Measurements from ENCODE around the gene ST7L. TPM values are rescaled to one million over a fixed set of nuclear protein-coding genes. Genes with fewer than 3 reads are reported as not detected.

The ST7L gene
- total and polyA plus RNA-seq, 2 donors (not counting 1 experiment from before 2014, with no cell fraction given), result 14.6 to 18.0 TPM

DNA sequence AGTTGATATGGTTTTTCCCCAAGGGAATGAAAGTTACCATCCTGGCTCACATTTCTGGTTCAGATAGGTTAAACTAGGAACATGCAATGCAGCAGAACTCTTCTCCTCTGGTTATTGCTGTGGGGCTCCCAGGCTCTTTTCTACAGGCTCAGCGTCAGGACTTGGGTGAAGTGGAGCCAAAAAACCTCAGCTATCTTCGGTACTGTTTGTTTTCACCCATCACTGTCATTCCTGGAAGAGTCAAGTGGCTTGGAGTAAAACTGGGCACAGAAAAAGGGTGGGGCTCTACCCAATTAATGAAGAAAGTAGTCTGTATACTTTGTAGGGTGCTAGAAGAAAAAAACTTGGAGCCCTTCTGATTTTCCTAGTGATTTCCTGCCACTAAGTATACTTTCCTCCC lies 100.8 kb downstream of the ST7L start:
- H3K9ac ChIP-seq (ENCODE audit: insufficient read depth, low read length), result no peak overlapping the region
- H3K36me3 ChIP-seq (ENCODE audit: control insufficient read depth, insufficient read depth, low read length), result no peaks in the 10 kb centered on the region
- TF ChIP-seq EZH2 (IDR thresholded peaks at IDR 0.05; ENCODE audit: low read length, missing control alignments), result no peak
- TF ChIP-seq, protein P1, sequence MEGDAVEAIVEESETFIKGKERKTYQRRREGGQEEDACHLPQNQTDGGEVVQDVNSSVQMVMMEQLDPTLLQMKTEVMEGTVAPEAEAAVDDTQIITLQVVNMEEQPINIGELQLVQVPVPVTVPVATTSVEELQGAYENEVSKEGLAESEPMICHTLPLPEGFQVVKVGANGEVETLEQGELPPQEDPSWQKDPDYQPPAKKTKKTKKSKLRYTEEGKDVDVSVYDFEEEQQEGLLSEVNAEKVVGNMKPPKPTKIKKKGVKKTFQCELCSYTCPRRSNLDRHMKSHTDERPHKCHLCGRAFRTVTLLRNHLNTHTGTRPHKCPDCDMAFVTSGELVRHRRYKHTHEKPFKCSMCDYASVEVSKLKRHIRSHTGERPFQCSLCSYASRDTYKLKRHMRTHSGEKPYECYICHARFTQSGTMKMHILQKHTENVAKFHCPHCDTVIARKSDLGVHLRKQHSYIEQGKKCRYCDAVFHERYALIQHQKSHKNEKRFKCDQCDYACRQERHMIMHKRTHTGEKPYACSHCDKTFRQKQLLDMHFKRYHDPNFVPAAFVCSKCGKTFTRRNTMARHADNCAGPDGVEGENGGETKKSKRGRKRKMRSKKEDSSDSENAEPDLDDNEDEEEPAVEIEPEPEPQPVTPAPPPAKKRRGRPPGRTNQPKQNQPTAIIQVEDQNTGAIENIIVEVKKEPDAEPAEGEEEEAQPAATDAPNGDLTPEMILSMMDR (conservative IDR thresholded peaks at IDR 0.05 in 1 of 2, IDR thresholded peaks at IDR 0.05 in 1 of 2; ENCODE audit: low read depth in 1 of 2, low read length in 2 of 2), result no peak
- no peak overlapping the region for H2AFZ ChIP-seq (ENCODE audit: low read length)
- DNase-seq (ENCODE audit: low read depth in 2 of 2), result no peak
- no peaks in the 10 kb centered on the region for H3K79me2 ChIP-seq (ENCODE audit: control insufficient read depth, insufficient read depth, low read length)
- H3K27me3 ChIP-seq (ENCODE audit: control insufficient read depth, insufficient read depth, low read length), result no peaks in the 10 kb centered on the region
- H4K20me1 ChIP-seq (ENCODE audit: control insufficient read depth, extremely low read depth, insufficient read depth, low read length), result no peaks in the 10 kb centered on the region
- H3K4me1 ChIP-seq (ENCODE audit: control insufficient read depth, extremely low read depth, insufficient read depth, low read length), result peaks cover 20% of the 10 kb centered on the region
- H3K4me2 ChIP-seq (ENCODE audit: extremely low read depth, insufficient read depth, low read length), result no peak overlapping the region
- H3K4me3 ChIP-seq (replicated peaks in 1 of 4; ENCODE audit: control extremely low read depth in 1 of 4, insufficient read depth in 1 of 4, low read depth in 3 of 4, low read length in 4 of 4), result no peak overlapping the region
- H3K9me3 ChIP-seq (ENCODE audit: control insufficient read depth, insufficient read depth, low read depth, low read length), result no peaks in the 10 kb centered on the region
- no peak overlapping the region for H3K27ac ChIP-seq (ENCODE audit: insufficient read depth, low read length)

GRCh38 chr1:112517646-112518045 lies 101.3 kb downstream of the ST7L start:
- Histone ChIP-seq H4K20me1 (ENCODE audit: control insufficient read depth, extremely low read depth, insufficient read depth, low read length) (no peaks in the 10 kb centered on the region), H3K4me1 (ENCODE audit: control insufficient read depth, extremely low read depth, insufficient read depth, low read length) (peaks cover 17% of the 10 kb centered on the region), H3K27me3 (ENCODE audit: control insufficient read depth, insufficient read depth, low read length) (no peaks in the 10 kb centered on the region), H2AFZ (ENCODE audit: low read length) (no peak overlapping the region), H3K4me2 (ENCODE audit: extremely low read depth, insufficient read depth, low read length) (no peak overlapping the region), H3K36me3 (ENCODE audit: control insufficient read depth, insufficient read depth, low read length) (no peaks in the 10 kb centered on the region), H3K4me3 (replicated peaks in 1 of 4; ENCODE audit: control extremely low read depth in 1 of 4, insufficient read depth in 1 of 4, low read depth in 3 of 4, low read length in 4 of 4) (no peak overlapping the region), H3K9me3 (ENCODE audit: control insufficient read depth, insufficient read depth, low read depth, low read length) (no peaks in the 10 kb centered on the region), H3K27ac (ENCODE audit: insufficient read depth, low read length) (no peak overlapping the region), H3K9ac (ENCODE audit: insufficient read depth, low read length) (no peak overlapping the region), H3K79me2 (ENCODE audit: control insufficient read depth, insufficient read depth, low read length) (no peaks in the 10 kb centered on the region)
- TF ChIP-seq EZH2 (IDR thresholded peaks at IDR 0.05; ENCODE audit: low read length, missing control alignments), result no peak
- TF ChIP-seq, protein P1 (conservative IDR thresholded peaks at IDR 0.05 in 1 of 2, IDR thresholded peaks at IDR 0.05 in 1 of 2; ENCODE audit: low read depth in 1 of 2, low read length in 2 of 2), result no peak
- no peak for DNase-seq (ENCODE audit: low read depth in 2 of 2)

DNA sequence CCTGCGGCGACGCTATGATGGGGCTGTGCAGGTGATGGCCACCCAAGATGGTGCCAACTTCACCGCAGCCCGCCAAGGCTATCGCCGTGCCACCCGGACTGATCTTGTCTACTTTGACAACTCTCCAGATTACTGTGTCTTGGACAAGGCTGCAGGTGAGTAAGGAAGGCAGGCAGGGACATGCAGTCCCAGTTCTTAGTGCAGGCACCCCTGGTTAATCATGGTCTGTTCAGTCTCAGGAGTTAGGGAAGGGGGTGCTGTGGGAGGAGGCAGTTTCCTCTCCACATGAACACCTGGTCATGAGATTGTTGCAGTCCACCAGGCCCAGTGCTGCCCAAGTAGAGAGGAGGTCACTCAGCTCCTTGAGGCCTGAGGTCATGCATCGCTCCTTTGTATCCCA lies 101.7 kb downstream of the ST7L start:
- Histone ChIP-seq H3K79me2 (ENCODE audit: control insufficient read depth, insufficient read depth, low read length) (no peaks in the 10 kb centered on the region), H3K9me3 (ENCODE audit: control insufficient read depth, insufficient read depth, low read depth, low read length) (no peaks in the 10 kb centered on the region), H3K27me3 (ENCODE audit: control insufficient read depth, insufficient read depth, low read length) (no peaks in the 10 kb centered on the region), H3K4me2 (ENCODE audit: extremely low read depth, insufficient read depth, low read length) (no peak overlapping the region), H4K20me1 (ENCODE audit: control insufficient read depth, extremely low read depth, insufficient read depth, low read length) (no peaks in the 10 kb centered on the region), H3K9ac (ENCODE audit: insufficient read depth, low read length) (no peak overlapping the region), H3K4me1 (ENCODE audit: control insufficient read depth, extremely low read depth, insufficient read depth, low read length) (peaks cover 17% of the 10 kb centered on the region), H3K27ac (ENCODE audit: insufficient read depth, low read length) (no peak overlapping the region), H3K4me3 (replicated peaks in 1 of 4; ENCODE audit: control extremely low read depth in 1 of 4, insufficient read depth in 1 of 4, low read depth in 3 of 4, low read length in 4 of 4) (no peak overlapping the region), H2AFZ (ENCODE audit: low read length) (no peak overlapping the region), H3K36me3 (ENCODE audit: control insufficient read depth, insufficient read depth, low read length) (no peaks in the 10 kb centered on the region)
- no peak for DNase-seq (ENCODE audit: low read depth in 2 of 2)
- TF ChIP-seq EZH2 (IDR thresholded peaks at IDR 0.05; ENCODE audit: low read length, missing control alignments), result no peak
- TF ChIP-seq, protein P1 (conservative IDR thresholded peaks at IDR 0.05 in 1 of 2, IDR thresholded peaks at IDR 0.05 in 1 of 2; ENCODE audit: low read depth in 1 of 2, low read length in 2 of 2), result no peak

All from fibroblast of lung (primary cell).